Effector memory CD4-positive, alpha-beta T cell (primary cell): Measurements from ENCODE around the gene RARG.
A peak's percentile ranks its signal among the peaks of the same experiment; 100 is the strongest.
"Not testable (repeated sequence)": the region's sequence is repeated elsewhere in the genome, so short reads cannot be mapped to it uniquely, and the experiment has no call there.

ENCODE experiments used
- DNase-seq, 3 donors: peaks; one replicate each; pipeline ENCODE4 v3.0.0-alpha.2; 2020
- H3K27ac ChIP-seq: 2 replicates; pipeline ENCODE4 v1.7.0; 2013; ENCODE audit warnings: mild to moderate bottlenecking, low read length, moderate library complexity; ENCODE audit not compliant: insufficient read depth, poor library complexity, severe bottlenecking
- H3K27me3 ChIP-seq: replicated peaks from 2 replicates; pipeline ENCODE4 v1.7.0; 2013; ENCODE audit warnings: mild to moderate bottlenecking, low read length; ENCODE audit not compliant: insufficient read depth, control insufficient read depth, poor library complexity, severe bottlenecking
- H3K36me3 ChIP-seq: 2 replicates; pipeline ENCODE4 v1.7.0; 2013; ENCODE audit warnings: mild to moderate bottlenecking, low read length, moderate library complexity; ENCODE audit not compliant: control insufficient read depth, insufficient read depth
- H3K4me1 ChIP-seq: 2 replicates; pipeline ENCODE4 v1.7.0; 2013; ENCODE audit warnings: low read length, mild to moderate bottlenecking; ENCODE audit not compliant: control insufficient read depth, insufficient read depth, poor library complexity, severe bottlenecking
- H3K4me3 ChIP-seq: 2 replicates; pipeline ENCODE4 v1.7.0; 2013; ENCODE audit warnings: low read length, low read depth, mild to moderate bottlenecking; ENCODE audit not compliant: insufficient read depth, poor library complexity, severe bottlenecking
- H3K9me3 ChIP-seq: 2 replicates; pipeline ENCODE4 v1.7.0; 2013; ENCODE audit warnings: mild to moderate bottlenecking, low read length, moderate library complexity; ENCODE audit not compliant: control insufficient read depth

Gene RARG

GRCh38 chr12:53180931-53181645 is 50.9 kb downstream of the RARG start:
- no peaks in the 10 kb centered on the region for H3K9me3 ChIP-seq
- H3K36me3 ChIP-seq: peaks cover 40% of the 10 kb centered on the region
- H3K27me3 ChIP-seq: no peaks in the 10 kb centered on the region
- H3K27ac ChIP-seq: peak overlapping the region; percentile 91
- peaks cover 28% of the 10 kb centered on the region for H3K4me1 ChIP-seq
- peak overlapping the region; percentile 78 for H3K4me3 ChIP-seq
- DNase-seq: no peak

- Histone ChIP-seq H3K4me3 (peak within 1 kb of the TSS; percentile 78), H3K36me3 (peaks cover 32% of the 10 kb centered on the region), H3K9me3 (no peaks in the 10 kb centered on the region), H3K4me1 (peaks cover 28% of the 10 kb centered on the region), H3K27ac (peak within 1 kb of the TSS; percentile 91), H3K27me3 (no peaks in the 10 kb centered on the region)
- peak; percentile 94 to 97 (median 96) for DNase-seq
Measured at GRCh38 chr12:53180220-53180930, 51.6 kb downstream of the RARG start, which contains the start of the genes CSAD and ZNF740. TSS of gene CSAD (minus strand) at chr12:53180925. CDS start at chr12:53173470, 7,455 bp downstream. TSS of gene ZNF740 (plus strand) at chr12:53180722. CDS start at chr12:53181984, 1,262 bp downstream.

- DNase-seq: no peak
- no peaks in the 10 kb centered on the region for H3K9me3 ChIP-seq
- no peaks in the 10 kb centered on the region for H3K27me3 ChIP-seq
- H3K27ac ChIP-seq: peak overlapping the region; percentile 91
- H3K36me3 ChIP-seq: peaks cover 26% of the 10 kb centered on the region
- H3K4me1 ChIP-seq: peaks cover 28% of the 10 kb centered on the region
- peak overlapping the region; percentile 78 for H3K4me3 ChIP-seq
Measured at GRCh38 chr12:53179687-53180219, 52.3 kb downstream of the RARG start.

- H3K36me3 ChIP-seq: peaks cover 20% of the 10 kb centered on the region
- DNase-seq, H3K9me3 ChIP-seq, H3K27me3 ChIP-seq, H3K4me3 ChIP-seq: not testable (repeated sequence)
- peaks cover 28% of the 10 kb centered on the region for H3K4me1 ChIP-seq
- peak overlapping the region; percentile 91 for H3K27ac ChIP-seq
Measured at GRCh38 chr12:53178803-53179202, 53.2 kb downstream of the RARG start.

- not testable (repeated sequence) for H3K36me3 ChIP-seq, H3K27ac ChIP-seq, DNase-seq, H3K4me3 ChIP-seq, H3K27me3 ChIP-seq, H3K9me3 ChIP-seq
- peaks cover 23% of the 10 kb centered on the region for H3K4me1 ChIP-seq
Measured at GRCh38 chr12:53177447-53177846, 54.6 kb downstream of the RARG start.

GRCh38 chr12:53176750-53177149 is 55.3 kb downstream of the RARG start:
- no peak for DNase-seq
- H3K27ac ChIP-seq: no peak overlapping the region
- H3K4me1 ChIP-seq: peaks cover 17% of the 10 kb centered on the region

GRCh38 chr12:53174881-53175491 is 57.0 kb downstream of the RARG start:
- no peak overlapping the region for H3K27ac ChIP-seq
- peaks cover 9% of the 10 kb centered on the region for H3K4me1 ChIP-seq
- no peaks in the 10 kb centered on the region for H3K36me3 ChIP-seq
- no peak for DNase-seq
- H3K27me3 ChIP-seq: no peaks in the 10 kb centered on the region
- H3K4me3 ChIP-seq: no peak overlapping the region
- H3K9me3 ChIP-seq: no peaks in the 10 kb centered on the region

More at GRCh38 chr12:53176750-53177149, 55.3 kb downstream of the RARG start:
- H3K4me3 ChIP-seq: no peak overlapping the region
- no peaks in the 10 kb centered on the region for H3K27me3 ChIP-seq
- peaks cover under 1% of the 10 kb centered on the region for H3K36me3 ChIP-seq
- H3K9me3 ChIP-seq: no peaks in the 10 kb centered on the region

GRCh38 chr12:53173085-53173715 is 58.8 kb downstream of the RARG start:
- Histone ChIP-seq H3K36me3 (no peaks in the 10 kb centered on the region), H3K9me3 (no peaks in the 10 kb centered on the region), H3K4me3 (no peak overlapping the region), H3K4me1 (no peaks in the 10 kb centered on the region), H3K27me3 (no peaks in the 10 kb centered on the region), H3K27ac (no peak overlapping the region)
- DNase-seq: no peak

- no peaks in the 10 kb centered on the region for H3K27me3 ChIP-seq
- no peak for DNase-seq
- no peaks in the 10 kb centered on the region for H3K9me3 ChIP-seq
- H3K4me1 ChIP-seq: no peaks in the 10 kb centered on the region
- no peak overlapping the region for H3K4me3 ChIP-seq
- H3K36me3 ChIP-seq: no peaks in the 10 kb centered on the region
- no peak overlapping the region for H3K27ac ChIP-seq
Measured at GRCh38 chr12:53172352-53172751, 59.7 kb downstream of the RARG start.
